SK-N-SH treated with all-trans-retinoic acid at 6 μM for 48 hours (cell line): ENCODE measurements around the gene PNMA8A.

Source experiments
- ATAC-seq: fragments of 200-7000 bp; cut with Tn5 transposase; 3 replicates; pipeline ENCODE4 v1.9.1; 2020; ENCODE audit warnings: mild to moderate bottlenecking, moderate library complexity
- ARNTL ChIP-seq: fragments of 450-650 bp; formaldehyde crosslinking; IDR thresholded peaks from 2 replicates; pipeline ENCODE4 v1.5.0; 2020; ENCODE audit warnings: low read depth, mild to moderate bottlenecking, moderate library complexity, borderline replicate concordance
- BACH2 ChIP-seq: fragments of 250-450 bp; sonication (Bioruptor Pico); IDR thresholded peaks from 2 replicates; pipeline ENCODE4 v1.9.0; 2021; ENCODE audit warnings: mild to moderate bottlenecking, borderline replicate concordance
- CSDC2 ChIP-seq: fragments of 250-450 bp; sonication (Bioruptor Pico); IDR thresholded peaks from 2 replicates; pipeline ENCODE4 v1.5.0; 2020; ENCODE audit warnings: mild to moderate bottlenecking, moderate library complexity
- ESRRG ChIP-seq: fragments of 250-450 bp; sonication (Bioruptor Pico); IDR thresholded peaks from 2 replicates; pipeline ENCODE4 v1.6.1; 2021; ENCODE audit warnings: mild to moderate bottlenecking
- GLIS3 ChIP-seq: fragments of 250-450 bp; sonication (Bioruptor Pico); IDR thresholded peaks from 2 replicates; pipeline ENCODE4 v1.5.0; 2020; ENCODE audit warnings: mild to moderate bottlenecking, moderate library complexity
- ISL1 ChIP-seq: fragments of 250-450 bp; sonication (Bioruptor Pico); IDR thresholded peaks from 2 replicates; pipeline ENCODE4 v2.1.2; 2022; ENCODE audit warnings: mild to moderate bottlenecking, moderate library complexity
- OSR1 ChIP-seq: fragments of 250-450 bp; sonication (Bioruptor Pico); IDR thresholded peaks from 2 replicates; pipeline ENCODE4 v1.8.0; 2022; ENCODE audit warnings: moderate library complexity, mild to moderate bottlenecking, inconsistent platforms
- PPARA ChIP-seq: fragments of 250-450 bp; sonication (Bioruptor Pico); IDR thresholded peaks from 2 replicates; pipeline ENCODE4 v1.5.0; 2020; ENCODE audit warnings: mild to moderate bottlenecking, borderline replicate concordance
- RARB ChIP-seq: fragments of 250-450 bp; sonication (Bioruptor Pico); IDR thresholded peaks from 2 replicates; pipeline ENCODE4 v1.8.0; 2021; ENCODE audit warnings: mild to moderate bottlenecking, moderate library complexity
- SNAI2 ChIP-seq: fragments of 250-450 bp; sonication (Bioruptor Pico); IDR thresholded peaks from 2 replicates; pipeline ENCODE4 v1.5.0; 2020; ENCODE audit warnings: mild to moderate bottlenecking, moderate library complexity
- TCF4 ChIP-seq: fragments of 250-450 bp; sonication (Bioruptor Pico); IDR thresholded peaks from 2 replicates; pipeline ENCODE4 v1.8.0; 2021; ENCODE audit warnings: mild to moderate bottlenecking, moderate library complexity, borderline replicate concordance
- ZFP3 ChIP-seq: fragments of 250-450 bp; sonication (Bioruptor Pico); IDR thresholded peaks from 2 replicates; pipeline ENCODE4 v1.5.0; 2020; ENCODE audit warnings: mild to moderate bottlenecking, moderate library complexity
- ZFP30 ChIP-seq: fragments of 450-650 bp; formaldehyde crosslinking; IDR thresholded peaks from 2 replicates; pipeline ENCODE4 v1.5.0; 2022; ENCODE audit warnings: mild to moderate bottlenecking, moderate library complexity
- ZNF565 ChIP-seq: fragments of 450-650 bp; formaldehyde crosslinking; conservative IDR thresholded peaks from 2 replicates; pipeline ENCODE4 v1.5.0; 2020; ENCODE audit warnings: low read depth, mild to moderate bottlenecking, moderate library complexity
- ZNF70 ChIP-seq: fragments of 450-650 bp; formaldehyde crosslinking; IDR thresholded peaks from 2 replicates; pipeline ENCODE4 v1.5.0; 2020; ENCODE audit warnings: mild to moderate bottlenecking, moderate library complexity
- ZNF8 ChIP-seq: fragments of 450-650 bp; formaldehyde crosslinking; IDR thresholded peaks from 2 replicates; pipeline ENCODE4 v1.5.0; 2020; ENCODE audit warnings: mild to moderate bottlenecking, moderate library complexity
- TF ChIP-seq, protein P1 (sequence below): fragments of 250-450 bp; sonication (Bioruptor Pico); IDR thresholded peaks from 2 replicates; pipeline ENCODE4 v1.5.0; 2020; ENCODE audit warnings: mild to moderate bottlenecking, moderate library complexity
- TF ChIP-seq, protein P2 (sequence below): fragments of 250-450 bp; sonication (Bioruptor Pico); IDR thresholded peaks from 2 replicates; pipeline ENCODE4 v1.8.0; 2020; ENCODE audit warnings: mild to moderate bottlenecking, moderate library complexity, borderline replicate concordance
- TF ChIP-seq, protein P3 (sequence below): fragments of 250-450 bp; sonication (Bioruptor Pico); IDR thresholded peaks from 2 replicates; pipeline ENCODE4 v1.8.0; 2021; ENCODE audit warnings: low read depth, mild to moderate bottlenecking, moderate library complexity, borderline replicate concordance
- TF ChIP-seq, protein P4 (sequence below): fragments of 250-450 bp; sonication (Bioruptor Pico); IDR thresholded peaks from 2 replicates; pipeline ENCODE4 v1.5.1; 2020; ENCODE audit warnings: low read depth, mild to moderate bottlenecking, moderate library complexity
- TF ChIP-seq, protein P5 (sequence below): fragments of 250-450 bp; sonication (Bioruptor Pico); IDR thresholded peaks from 2 replicates; pipeline ENCODE4 v1.5.1; 2021; ENCODE audit warnings: mild to moderate bottlenecking, moderate library complexity

The PNMA8A gene

DNA sequence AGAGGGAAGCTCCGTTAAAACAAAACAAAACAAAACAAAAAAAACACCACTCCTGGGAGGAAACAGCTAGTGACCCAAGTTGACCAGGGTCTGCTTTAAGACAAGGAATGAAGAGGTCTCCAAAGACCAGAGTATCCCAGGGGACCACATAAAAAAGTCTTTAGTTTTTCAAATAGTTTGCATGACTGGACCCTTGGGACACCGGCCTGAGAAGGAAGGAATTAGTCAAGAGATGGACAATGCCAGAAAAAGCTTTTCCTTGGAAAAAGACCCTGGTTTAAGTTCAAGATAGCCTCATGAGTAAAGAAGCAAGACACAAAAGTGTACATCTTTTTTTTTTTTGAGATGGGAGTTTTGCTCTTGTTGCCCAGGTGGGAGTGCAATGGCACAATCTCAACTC, 36.8 kb upstream of the PNMA8A start:
- no peak for TF ChIP-seq GLIS3 (CRISPR knock-in tag)
- TF ChIP-seq ESRRG (CRISPR knock-in tag), result no peak
- no peak for TF ChIP-seq ZFP30
- no peak for TF ChIP-seq CSDC2 (CRISPR knock-in tag)
- no peak for TF ChIP-seq ZNF565 (CRISPR knock-in tag)
- TF ChIP-seq, protein P1, sequence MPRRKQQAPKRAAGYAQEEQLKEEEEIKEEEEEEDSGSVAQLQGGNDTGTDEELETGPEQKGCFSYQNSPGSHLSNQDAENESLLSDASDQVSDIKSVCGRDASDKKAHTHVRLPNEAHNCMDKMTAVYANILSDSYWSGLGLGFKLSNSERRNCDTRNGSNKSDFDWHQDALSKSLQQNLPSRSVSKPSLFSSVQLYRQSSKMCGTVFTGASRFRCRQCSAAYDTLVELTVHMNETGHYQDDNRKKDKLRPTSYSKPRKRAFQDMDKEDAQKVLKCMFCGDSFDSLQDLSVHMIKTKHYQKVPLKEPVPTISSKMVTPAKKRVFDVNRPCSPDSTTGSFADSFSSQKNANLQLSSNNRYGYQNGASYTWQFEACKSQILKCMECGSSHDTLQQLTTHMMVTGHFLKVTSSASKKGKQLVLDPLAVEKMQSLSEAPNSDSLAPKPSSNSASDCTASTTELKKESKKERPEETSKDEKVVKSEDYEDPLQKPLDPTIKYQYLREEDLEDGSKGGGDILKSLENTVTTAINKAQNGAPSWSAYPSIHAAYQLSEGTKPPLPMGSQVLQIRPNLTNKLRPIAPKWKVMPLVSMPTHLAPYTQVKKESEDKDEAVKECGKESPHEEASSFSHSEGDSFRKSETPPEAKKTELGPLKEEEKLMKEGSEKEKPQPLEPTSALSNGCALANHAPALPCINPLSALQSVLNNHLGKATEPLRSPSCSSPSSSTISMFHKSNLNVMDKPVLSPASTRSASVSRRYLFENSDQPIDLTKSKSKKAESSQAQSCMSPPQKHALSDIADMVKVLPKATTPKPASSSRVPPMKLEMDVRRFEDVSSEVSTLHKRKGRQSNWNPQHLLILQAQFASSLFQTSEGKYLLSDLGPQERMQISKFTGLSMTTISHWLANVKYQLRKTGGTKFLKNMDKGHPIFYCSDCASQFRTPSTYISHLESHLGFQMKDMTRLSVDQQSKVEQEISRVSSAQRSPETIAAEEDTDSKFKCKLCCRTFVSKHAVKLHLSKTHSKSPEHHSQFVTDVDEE (CRISPR knock-in tag), result no peak
- no peak for TF ChIP-seq BACH2 (CRISPR knock-in tag)
- TF ChIP-seq ARNTL, result no peak
- TF ChIP-seq PPARA (CRISPR knock-in tag), result no peak
- TF ChIP-seq ZNF70 (CRISPR knock-in tag), result no peak
- no peak for TF ChIP-seq TCF4
- TF ChIP-seq, all 23 proteins: peak for 0
- ATAC-seq, result no peak

DNA sequence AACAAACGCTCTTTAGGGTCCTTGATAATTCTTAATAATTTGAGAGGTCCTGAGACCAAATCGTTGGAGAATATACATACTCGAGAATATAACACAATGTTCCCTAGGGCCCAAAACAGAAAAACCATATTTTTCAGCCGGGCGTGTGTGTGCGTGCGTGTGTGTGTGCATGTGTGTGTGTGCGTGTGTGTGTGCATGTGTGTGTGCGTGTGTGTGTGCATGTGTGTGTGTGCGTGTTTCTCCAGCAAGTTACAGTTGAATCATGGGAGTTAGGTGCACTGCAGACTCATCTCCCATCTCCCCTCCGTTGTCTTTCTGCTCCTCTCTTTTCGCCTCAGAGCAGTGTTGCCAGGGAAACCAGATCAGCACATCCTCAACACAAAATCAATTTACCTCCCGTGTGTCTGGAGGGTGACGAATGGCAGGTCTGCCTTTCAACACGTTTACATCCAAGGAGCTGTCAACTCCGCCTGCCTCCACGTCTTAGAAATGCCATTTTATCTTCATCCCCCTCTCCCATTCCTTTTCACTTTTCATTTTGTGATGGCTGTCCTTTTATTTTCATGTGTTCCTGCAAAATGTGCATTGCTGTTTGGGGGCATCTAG, 32.6 kb upstream of the PNMA8A start:
- TF ChIP-seq ZNF70 (CRISPR knock-in tag), result no peak
- no peak for ATAC-seq

DNA sequence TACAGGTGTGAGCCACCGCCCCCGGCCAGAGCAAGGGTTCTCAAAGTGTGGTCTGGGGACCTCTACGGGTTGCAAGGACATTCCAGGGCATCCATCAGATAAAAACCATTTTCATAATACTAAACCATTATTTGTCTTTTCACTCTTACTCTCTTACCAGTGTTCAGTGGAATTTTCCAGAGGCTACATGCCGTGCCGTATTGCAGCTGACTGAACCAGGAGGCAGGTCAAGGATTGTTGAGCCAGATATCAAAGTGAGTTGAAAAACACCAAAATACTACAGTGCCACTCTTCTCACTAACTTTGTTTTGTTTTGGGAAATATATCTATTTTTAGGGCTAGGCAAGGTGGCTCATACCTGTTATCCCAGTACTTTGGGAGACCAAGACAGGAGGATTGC, 31.5 kb upstream of the PNMA8A start:
- TF ChIP-seq, protein P2, sequence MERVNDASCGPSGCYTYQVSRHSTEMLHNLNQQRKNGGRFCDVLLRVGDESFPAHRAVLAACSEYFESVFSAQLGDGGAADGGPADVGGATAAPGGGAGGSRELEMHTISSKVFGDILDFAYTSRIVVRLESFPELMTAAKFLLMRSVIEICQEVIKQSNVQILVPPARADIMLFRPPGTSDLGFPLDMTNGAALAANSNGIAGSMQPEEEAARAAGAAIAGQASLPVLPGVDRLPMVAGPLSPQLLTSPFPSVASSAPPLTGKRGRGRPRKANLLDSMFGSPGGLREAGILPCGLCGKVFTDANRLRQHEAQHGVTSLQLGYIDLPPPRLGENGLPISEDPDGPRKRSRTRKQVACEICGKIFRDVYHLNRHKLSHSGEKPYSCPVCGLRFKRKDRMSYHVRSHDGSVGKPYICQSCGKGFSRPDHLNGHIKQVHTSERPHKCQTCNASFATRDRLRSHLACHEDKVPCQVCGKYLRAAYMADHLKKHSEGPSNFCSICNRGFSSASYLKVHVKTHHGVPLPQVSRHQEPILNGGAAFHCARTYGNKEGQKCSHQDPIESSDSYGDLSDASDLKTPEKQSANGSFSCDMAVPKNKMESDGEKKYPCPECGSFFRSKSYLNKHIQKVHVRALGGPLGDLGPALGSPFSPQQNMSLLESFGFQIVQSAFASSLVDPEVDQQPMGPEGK (CRISPR knock-in tag), result no peak
- TF ChIP-seq TCF4 (no peak), ZFP30 (no peak), SNAI2 (CRISPR knock-in tag) (no peak), ARNTL (no peak), ZNF8 (CRISPR knock-in tag) (no peak), CSDC2 (CRISPR knock-in tag) (no peak), RARB (CRISPR knock-in tag) (no peak), GLIS3 (CRISPR knock-in tag) (no peak), ZFP3 (no peak), PPARA (CRISPR knock-in tag) (no peak), BACH2 (CRISPR knock-in tag) (no peak), ISL1 (CRISPR knock-in tag) (no peak), OSR1 (CRISPR knock-in tag) (no peak), ZNF565 (CRISPR knock-in tag) (no peak)
- TF ChIP-seq, protein P3, sequence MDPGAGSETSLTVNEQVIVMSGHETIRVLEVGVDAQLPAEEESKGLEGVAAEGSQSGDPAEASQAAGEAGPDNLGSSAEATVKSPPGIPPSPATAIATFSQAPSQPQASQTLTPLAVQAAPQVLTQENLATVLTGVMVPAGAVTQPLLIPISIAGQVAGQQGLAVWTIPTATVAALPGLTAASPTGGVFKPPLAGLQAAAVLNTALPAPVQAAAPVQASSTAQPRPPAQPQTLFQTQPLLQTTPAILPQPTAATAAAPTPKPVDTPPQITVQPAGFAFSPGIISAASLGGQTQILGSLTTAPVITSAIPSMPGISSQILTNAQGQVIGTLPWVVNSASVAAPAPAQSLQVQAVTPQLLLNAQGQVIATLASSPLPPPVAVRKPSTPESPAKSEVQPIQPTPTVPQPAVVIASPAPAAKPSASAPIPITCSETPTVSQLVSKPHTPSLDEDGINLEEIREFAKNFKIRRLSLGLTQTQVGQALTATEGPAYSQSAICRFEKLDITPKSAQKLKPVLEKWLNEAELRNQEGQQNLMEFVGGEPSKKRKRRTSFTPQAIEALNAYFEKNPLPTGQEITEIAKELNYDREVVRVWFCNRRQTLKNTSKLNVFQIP (CRISPR knock-in tag), result no peak
- TF ChIP-seq, protein P4, sequence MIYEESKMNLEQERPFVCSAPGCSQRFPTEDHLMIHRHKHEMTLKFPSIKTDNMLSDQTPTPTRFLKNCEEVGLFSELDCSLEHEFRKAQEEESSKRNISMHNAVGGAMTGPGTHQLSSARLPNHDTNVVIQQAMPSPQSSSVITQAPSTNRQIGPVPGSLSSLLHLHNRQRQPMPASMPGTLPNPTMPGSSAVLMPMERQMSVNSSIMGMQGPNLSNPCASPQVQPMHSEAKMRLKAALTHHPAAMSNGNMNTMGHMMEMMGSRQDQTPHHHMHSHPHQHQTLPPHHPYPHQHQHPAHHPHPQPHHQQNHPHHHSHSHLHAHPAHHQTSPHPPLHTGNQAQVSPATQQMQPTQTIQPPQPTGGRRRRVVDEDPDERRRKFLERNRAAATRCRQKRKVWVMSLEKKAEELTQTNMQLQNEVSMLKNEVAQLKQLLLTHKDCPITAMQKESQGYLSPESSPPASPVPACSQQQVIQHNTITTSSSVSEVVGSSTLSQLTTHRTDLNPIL, result no peak
- TF ChIP-seq, protein P1 (CRISPR knock-in tag), result no peak
- TF ChIP-seq, protein P5, sequence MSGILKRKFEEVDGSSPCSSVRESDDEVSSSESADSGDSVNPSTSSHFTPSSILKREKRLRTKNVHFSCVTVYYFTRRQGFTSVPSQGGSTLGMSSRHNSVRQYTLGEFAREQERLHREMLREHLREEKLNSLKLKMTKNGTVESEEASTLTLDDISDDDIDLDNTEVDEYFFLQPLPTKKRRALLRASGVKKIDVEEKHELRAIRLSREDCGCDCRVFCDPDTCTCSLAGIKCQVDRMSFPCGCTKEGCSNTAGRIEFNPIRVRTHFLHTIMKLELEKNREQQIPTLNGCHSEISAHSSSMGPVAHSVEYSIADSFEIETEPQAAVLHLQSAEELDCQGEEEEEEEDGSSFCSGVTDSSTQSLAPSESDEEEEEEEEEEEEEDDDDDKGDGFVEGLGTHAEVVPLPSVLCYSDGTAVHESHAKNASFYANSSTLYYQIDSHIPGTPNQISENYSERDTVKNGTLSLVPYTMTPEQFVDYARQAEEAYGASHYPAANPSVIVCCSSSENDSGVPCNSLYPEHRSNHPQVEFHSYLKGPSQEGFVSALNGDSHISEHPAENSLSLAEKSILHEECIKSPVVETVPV, result no peak
- ATAC-seq, result no peak
